HFF-Myc (cell line): ENCODE results near the gene PRICKLE1.

Source experiments
- DNase-seq: peaks from one replicate; pipeline ENCODE4 v3.0.0-alpha.2; 2011; ENCODE audit warnings: low read depth; ENCODE audit errors: extremely low read depth
- H3K4me3 ChIP-seq: replicated peaks from 2 replicates; pipeline ENCODE4 v1.5.1; 2011; ENCODE audit warnings: low read depth, mild to moderate bottlenecking, control low read depth, low read length
- TF ChIP-seq, protein P1 (sequence below): IDR thresholded peaks from 2 replicates; pipeline ENCODE4 v1.5.1; 2012; ENCODE audit warnings: mild to moderate bottlenecking, low read depth, low read length, control low read depth; ENCODE audit errors: missing control alignments

Gene PRICKLE1

DNA sequence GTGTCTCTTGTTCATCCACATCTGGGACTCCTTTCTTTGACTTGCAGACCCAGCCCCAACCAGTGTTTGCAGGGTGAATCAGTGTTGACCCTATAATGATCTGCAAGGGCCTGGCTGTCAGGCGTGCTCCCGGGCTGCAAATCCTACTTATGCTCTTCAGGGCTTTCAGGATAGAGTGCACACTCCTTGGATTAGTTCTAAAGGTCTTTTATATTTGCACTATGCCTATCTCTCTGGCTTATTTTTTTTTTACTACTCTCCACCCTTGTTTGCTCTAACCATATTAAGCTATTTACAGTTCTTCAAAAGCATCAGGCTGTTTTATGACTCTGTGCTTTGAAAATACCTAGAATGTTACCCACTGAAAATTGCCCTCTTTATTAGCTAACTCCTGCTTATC is 4.3 kb upstream of the PRICKLE1 start:
- H3K4me3 ChIP-seq: no peak overlapping the region
- TF ChIP-seq, protein P1, sequence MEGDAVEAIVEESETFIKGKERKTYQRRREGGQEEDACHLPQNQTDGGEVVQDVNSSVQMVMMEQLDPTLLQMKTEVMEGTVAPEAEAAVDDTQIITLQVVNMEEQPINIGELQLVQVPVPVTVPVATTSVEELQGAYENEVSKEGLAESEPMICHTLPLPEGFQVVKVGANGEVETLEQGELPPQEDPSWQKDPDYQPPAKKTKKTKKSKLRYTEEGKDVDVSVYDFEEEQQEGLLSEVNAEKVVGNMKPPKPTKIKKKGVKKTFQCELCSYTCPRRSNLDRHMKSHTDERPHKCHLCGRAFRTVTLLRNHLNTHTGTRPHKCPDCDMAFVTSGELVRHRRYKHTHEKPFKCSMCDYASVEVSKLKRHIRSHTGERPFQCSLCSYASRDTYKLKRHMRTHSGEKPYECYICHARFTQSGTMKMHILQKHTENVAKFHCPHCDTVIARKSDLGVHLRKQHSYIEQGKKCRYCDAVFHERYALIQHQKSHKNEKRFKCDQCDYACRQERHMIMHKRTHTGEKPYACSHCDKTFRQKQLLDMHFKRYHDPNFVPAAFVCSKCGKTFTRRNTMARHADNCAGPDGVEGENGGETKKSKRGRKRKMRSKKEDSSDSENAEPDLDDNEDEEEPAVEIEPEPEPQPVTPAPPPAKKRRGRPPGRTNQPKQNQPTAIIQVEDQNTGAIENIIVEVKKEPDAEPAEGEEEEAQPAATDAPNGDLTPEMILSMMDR: no peak

DNA sequence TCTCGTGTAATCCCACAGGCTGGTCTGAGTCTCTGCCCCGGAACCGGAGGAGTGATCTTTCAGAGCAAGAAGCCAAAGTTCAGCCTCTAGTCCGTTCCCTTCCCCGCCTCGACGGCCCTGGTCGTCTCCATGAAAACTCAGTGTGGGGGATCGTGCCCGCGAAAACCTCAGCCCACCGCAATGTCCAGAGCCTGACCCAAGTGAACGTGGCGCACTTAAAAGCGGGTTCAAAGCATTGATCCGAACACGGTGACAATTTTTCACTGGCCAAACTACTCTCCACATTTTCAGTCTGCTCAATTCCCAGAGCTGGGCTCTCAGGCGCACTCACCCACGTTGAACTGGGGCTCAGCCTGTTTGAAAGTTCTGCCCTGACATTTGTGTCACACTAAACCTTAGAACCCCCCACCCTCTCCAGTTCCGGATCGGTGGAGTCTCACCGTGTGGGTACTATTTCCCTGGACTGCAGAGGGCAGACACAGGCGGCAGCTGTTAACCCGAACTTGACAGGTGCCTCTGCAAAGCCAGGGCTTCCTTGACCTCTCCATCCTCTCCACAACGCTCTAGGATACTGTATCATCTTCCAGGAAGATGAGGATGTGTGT is 886 bp upstream of the PRICKLE1 start:
- no peak for DNase-seq
- TF ChIP-seq, protein P1: no peak
- H3K4me3 ChIP-seq: peak overlapping the region; percentile 48

More for the DNA sequence above, 4.3 kb upstream of the PRICKLE1 start:
- DNase-seq: no peak

DNA sequence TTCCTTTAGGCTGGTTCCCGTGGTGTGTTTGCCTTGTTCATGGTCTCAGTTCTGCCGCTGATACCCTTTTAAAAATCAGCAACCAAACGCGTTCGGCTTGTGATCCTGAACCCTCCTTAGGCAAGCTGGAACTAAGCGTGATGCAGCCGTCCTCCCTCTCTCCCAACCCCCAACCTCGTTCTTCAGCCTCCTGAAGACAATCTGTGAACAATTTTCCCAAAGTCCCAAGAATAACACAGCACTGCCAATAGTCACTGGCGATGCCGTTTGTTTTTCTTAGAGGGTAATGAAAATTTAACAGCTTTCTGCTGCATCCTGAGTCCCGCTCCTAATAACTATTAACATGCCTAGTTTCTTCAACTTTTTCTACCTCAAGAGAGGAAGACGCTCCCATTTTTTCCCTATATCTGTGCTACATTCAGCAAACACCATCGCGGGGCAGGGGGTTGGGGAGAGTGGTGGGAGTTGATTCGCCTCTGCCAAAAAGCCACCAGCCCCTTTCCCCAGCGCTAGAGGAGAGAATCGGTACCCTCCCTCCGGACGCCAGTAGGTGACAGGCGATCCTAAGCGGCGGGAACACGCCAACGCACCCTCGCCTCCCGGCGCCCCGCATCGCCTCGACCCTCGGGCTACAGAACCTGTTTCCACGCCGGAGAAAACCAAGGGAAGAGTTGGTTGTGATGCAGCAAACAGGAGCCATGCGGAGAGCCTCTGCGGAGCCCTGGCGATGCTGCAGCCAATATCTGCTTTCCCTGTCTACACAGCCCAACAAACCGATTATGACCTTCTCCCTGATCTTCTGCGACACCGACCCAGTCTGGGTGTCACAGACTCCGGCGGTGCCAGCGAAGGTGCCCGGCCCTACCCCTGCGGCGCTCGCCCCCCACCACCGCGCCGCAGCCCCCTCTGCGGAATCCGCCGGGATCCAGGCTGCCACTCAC is 752 bp downstream of the PRICKLE1 start:
- TF ChIP-seq, protein P1: peak; percentile 50
- H3K4me3 ChIP-seq: peak overlapping the region; percentile 71
- DNase-seq: no peak

DNA sequence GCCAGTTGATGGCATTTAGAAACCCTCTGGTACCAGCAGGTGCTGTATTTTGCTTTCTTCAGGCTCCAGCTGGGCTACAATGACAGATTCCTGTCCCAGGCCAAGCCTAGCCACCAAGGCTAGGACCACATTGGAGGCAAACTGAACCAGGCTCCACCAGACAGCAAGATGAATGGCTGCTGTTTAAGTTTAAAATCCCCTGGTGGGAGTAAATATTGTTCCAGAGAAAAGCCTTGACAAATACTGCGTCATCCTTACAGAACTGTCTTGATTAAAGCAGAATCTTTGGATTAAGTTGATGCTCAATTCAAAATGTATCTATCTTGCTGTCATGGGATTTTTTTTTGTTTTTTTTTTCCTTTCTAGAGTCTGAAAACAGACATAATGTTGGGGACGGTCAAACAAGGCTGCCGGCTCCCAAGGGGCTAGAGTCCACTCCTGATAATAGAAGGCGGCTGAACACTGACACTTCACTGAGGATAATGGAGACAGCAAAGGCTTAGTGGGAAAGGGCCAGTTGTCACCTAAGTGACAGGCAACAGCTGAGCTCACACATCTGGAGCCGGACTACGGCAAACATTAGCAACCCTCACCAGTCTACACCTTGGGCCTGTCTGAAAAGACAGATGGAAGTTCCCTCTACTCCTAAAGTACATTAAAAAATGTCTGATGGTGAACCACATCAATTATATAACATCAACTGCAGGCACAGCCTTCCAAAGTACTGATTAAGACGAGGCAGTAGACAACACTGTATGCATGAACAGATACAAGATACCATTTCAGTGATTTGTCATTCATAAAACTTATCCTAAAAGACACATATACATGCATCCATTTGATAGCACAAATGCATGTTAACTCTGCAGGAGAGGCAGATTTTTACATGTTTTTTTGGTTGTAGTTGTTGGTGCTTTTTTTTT is 1.7 kb downstream of the PRICKLE1 start:
- H3K4me3 ChIP-seq: peak overlapping the region; percentile 71
- no peak for DNase-seq
- TF ChIP-seq, protein P1: no peak

DNA sequence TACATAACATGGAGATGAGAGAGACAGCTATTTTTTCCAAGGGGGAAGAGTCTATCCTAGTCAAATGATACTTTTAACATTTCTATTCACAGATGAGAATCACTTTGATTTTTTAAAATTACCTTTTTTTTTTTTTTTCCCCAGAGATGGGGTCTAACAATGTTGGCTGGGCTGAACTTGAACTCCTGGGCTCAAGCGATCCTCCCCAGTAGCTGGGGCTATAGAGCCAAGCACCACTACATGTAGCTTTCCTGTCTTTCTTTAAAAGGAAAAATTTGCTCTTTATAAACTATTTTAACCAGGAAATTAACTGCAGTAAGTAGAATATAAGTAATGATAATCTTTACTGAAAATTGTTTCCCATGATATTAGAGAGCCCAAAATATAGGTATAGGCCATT is 3.3 kb downstream of the PRICKLE1 start:
- no peak for DNase-seq
- TF ChIP-seq, protein P1: no peak
- no peak overlapping the region for H3K4me3 ChIP-seq

DNA sequence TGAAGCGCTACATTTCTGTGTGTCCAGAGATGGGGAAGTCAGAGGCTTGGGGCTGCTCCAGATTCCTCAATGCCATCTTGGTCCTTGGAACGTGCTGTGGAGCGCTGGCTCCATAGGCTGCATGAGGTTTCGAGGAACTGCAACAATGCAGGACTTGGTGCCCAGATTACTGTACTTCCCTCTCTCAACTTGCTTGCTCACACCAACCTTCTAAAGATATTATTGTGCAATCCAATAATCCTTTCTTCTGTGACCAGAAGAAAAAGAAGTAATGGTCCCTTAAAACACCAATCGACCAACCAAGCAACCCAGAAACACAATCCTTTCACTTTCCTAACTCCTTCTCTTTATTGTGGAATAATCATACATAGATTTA is 3.7 kb downstream of the PRICKLE1 start:
- no peak for DNase-seq
- TF ChIP-seq, protein P1: no peak
- no peak overlapping the region for H3K4me3 ChIP-seq
